Measurements from ENCODE around the gene RPS4Y1. TPM values are rescaled to one million over a fixed set of nuclear protein-coding genes. Genes with fewer than 3 reads are reported as not detected.

RPS4Y1 gene
- total and polyA plus RNA-seq, 2 of the 4 experiments (the other 2 are of a cell fraction): not detected

DNA sequence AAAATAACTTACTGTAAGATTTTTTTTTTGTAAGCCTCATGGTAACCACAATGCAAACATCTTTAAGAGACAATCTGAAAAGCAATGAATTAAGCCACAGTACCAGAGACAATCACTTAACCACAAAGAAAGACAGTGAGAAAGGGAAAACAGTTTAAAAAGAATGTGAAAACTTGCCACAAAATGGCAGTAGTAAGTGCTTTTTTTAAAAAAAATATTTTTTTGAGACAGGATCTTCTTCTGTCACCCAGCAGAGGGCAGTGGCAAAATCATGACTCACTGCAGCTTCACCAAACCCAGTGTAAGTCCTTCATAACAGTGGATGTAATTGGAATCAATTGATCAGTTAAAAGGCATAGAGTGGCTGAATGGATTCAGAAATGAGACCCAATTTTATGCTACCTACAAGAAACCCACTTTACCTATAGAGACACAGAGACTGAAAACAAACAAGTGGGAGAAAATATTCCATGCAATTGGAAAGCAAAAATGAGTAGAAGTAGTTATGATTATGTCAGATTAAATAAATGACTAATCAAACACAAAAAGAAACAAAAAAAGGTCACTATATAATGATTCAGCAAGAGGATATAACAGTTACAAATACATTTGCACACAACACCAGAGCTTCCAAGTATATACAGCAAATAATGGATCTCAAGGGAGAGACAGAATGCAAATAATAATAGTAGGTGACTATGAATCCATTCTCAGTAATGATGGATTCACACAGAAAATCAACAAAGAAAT, 71.8 kb downstream of the RPS4Y1 start:
- no TSS peak for BruUV-seq (replicated peaks)
- no peak for TF ChIP-seq RAD21 (IDR thresholded peaks at IDR 0.05; ENCODE audit: low read length)
- no peak for TF ChIP-seq MXI1 (IDR thresholded peaks at IDR 0.05; ENCODE audit: borderline replicate concordance, low read depth, low read length)
- ATAC-seq (ENCODE audit: low read depth): no peak
- intact Hi-C loops (cut with micrococcal nuclease): no loop called here
- no peak overlapping the region for H3K27ac ChIP-seq (ENCODE audit: insufficient read depth, low read length)
- dilution Hi-C loops (cut with HindIII; ENCODE audit: low sequenced_read_pairs, unreplicated experiment): no loop called here
- H2AK5ac ChIP-seq (ENCODE audit: low read depth, low read length): no peak overlapping the region
- H2BK15ac ChIP-seq (ENCODE audit: low read depth, low read length): no peak overlapping the region
- H2AK9ac ChIP-seq (replicated peaks; ENCODE audit: low read depth, low read length, poor library complexity): no peak overlapping the region
- H3K4me2 ChIP-seq (ENCODE audit: low read depth, low read length): no peak overlapping the region
- H2AFZ ChIP-seq (replicated peaks; ENCODE audit: low read length, poor library complexity): no peak overlapping the region
- no peak overlapping the region for H4K91ac ChIP-seq (ENCODE audit: insufficient read depth, low read depth, low read length)
- H3K14ac ChIP-seq (replicated peaks; ENCODE audit: low read depth, low read length): no peak overlapping the region
- H3K4ac ChIP-seq (ENCODE audit: low read depth, low read length): no peak overlapping the region
- H3K9ac ChIP-seq (ENCODE audit: low read depth, low read length): no peak overlapping the region
- in situ Hi-C loops (cut with MboI; ENCODE audit: low sequenced_read_pairs): no loop called here
- no peak overlapping the region for H3K56ac ChIP-seq (ENCODE audit: extremely low read depth, insufficient read depth, low read length)
- H4K20me1 ChIP-seq (ENCODE audit: insufficient read depth, low read length): no peaks in the 10 kb centered on the region
- POLR2A ChIA-PET (ENCODE audit: unreplicated experiment): no interaction called here
- no peaks in the 10 kb centered on the region for H3K4me1 ChIP-seq (ENCODE audit: control insufficient read depth, insufficient read depth, low read length)
- H2BK20ac ChIP-seq (ENCODE audit: low read depth, low read length): no peak overlapping the region
- no peak overlapping the region for H3K23ac ChIP-seq (ENCODE audit: low read depth, low read length)
- no peak overlapping the region for H4K5ac ChIP-seq (ENCODE audit: low read depth, low read length)
- H3K18ac ChIP-seq (ENCODE audit: low read depth, low read length): no peak overlapping the region
- H3K27me3 ChIP-seq (ENCODE audit: control insufficient read depth, insufficient read depth, low read length): no peaks in the 10 kb centered on the region
- no peak for DNase-seq
- CTCF ChIA-PET: no interaction called here
- no peaks in the 10 kb centered on the region for H3K79me1 ChIP-seq (ENCODE audit: low read depth in 1 of 2, low read length in 2 of 2)
- no peak overlapping the region for H3K4me3 ChIP-seq (ENCODE audit: insufficient read depth, low read depth, low read length)
- no peaks in the 10 kb centered on the region for H3K36me3 ChIP-seq (ENCODE audit: control insufficient read depth, insufficient read depth, low read length)
- no peaks in the 10 kb centered on the region for H3K9me3 ChIP-seq (ENCODE audit: control insufficient read depth, insufficient read depth, low read length)
- H3K9me1 ChIP-seq (ENCODE audit: insufficient read depth, low read length): no peaks in the 10 kb centered on the region
- H4K8ac ChIP-seq (ENCODE audit: low read depth in 2 of 2, low read length in 2 of 2): no peak overlapping the region
- no peak overlapping the region for H2BK120ac ChIP-seq (ENCODE audit: low read depth, low read length)
- no peak overlapping the region for H2BK5ac ChIP-seq (ENCODE audit: low read depth, low read length, poor library complexity, severe bottlenecking)

Small RNA genes within 50 kb of the gene (microRNA-seq; reads per million reads assigned to microRNA genes)
- not detected for gene TOMM22P2 (ENCODE audit: insufficient read depth, insufficient read length)

Small RNA genes within 50 kb of the gene (small RNA-seq; reads per million reads assigned to genes)
- gene TOMM22P2: 0 reads per million in 5 experiments

Other genes with a start within 250 kb of the RPS4Y1 start
- gene SRY, start 53.9 kb upstream of the RPS4Y1 start, total RNA-seq (2012; rRNA removed): not detected in 2 replicates
- gene SRY, start 53.9 kb upstream of the RPS4Y1 start, polyA plus RNA-seq (2012; rRNA removed): not detected in 2 replicates
- not detected in 2 replicates for gene ZFY, start 93.8 kb downstream of the RPS4Y1 start, total RNA-seq (2012; rRNA removed)
- not detected in 2 replicates for gene ZFY, start 93.8 kb downstream of the RPS4Y1 start, polyA plus RNA-seq (2012; rRNA removed)